Activated CD8-positive, alpha-beta memory T cell treated with anti-CD3 and anti-CD28 coated beads for 4 hours (primary cell): ENCODE measurements around the gene SDK2.

ENCODE experiments used
- DNase-seq, 2 donors: peaks; one replicate each; pipeline ENCODE4 v3.0.0-alpha.2; 2020; ENCODE audit warnings: low read depth in 2 of 2

The SDK2 gene

GRCh38 chr17:73650617-73651200 lies 6.5 kb upstream of the SDK2 start:
- no peak for DNase-seq

DNA sequence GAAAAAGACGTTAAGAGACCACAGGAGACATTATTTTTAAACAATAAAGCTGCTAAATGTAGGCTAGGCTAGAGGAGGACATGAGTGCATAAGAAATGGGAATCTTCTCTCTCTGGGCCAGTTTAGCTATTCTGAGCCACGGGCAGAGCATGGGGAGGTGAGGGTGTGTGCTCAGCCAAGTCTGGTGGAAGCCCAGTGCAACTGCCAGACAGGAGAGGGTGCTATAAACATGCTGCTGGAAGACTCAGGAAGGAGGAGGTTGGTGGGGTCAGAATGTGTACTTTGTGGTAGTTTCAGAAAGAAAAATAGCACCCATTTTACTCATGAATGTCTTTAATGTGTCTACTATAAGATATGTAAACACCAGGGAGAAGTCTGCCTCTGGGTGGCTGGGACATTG lies 5.9 kb upstream of the SDK2 start:
- no peak for DNase-seq

DNA sequence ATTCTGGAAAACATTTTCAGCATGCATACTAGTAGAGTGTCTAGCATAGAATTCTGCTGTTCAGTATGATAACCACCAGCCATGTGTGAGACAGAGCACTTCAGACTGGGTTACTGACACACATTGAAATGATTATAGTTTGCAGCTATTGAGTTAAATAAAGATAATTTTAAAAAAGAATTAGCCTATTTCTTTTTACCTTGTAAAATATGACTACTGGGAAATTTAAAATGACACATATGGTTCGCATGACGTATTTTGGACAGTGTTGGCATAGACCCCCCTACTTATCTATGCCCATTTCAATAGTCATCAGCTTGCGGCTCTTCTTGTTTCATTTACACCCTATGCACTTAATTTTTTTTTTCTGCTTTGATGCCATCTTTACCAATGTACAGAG lies 4.7 kb upstream of the SDK2 start:
- no peak for DNase-seq

- no peak for DNase-seq
Observed at GRCh38 chr17:73648543-73648820, 4.2 kb upstream of the SDK2 start.

DNA sequence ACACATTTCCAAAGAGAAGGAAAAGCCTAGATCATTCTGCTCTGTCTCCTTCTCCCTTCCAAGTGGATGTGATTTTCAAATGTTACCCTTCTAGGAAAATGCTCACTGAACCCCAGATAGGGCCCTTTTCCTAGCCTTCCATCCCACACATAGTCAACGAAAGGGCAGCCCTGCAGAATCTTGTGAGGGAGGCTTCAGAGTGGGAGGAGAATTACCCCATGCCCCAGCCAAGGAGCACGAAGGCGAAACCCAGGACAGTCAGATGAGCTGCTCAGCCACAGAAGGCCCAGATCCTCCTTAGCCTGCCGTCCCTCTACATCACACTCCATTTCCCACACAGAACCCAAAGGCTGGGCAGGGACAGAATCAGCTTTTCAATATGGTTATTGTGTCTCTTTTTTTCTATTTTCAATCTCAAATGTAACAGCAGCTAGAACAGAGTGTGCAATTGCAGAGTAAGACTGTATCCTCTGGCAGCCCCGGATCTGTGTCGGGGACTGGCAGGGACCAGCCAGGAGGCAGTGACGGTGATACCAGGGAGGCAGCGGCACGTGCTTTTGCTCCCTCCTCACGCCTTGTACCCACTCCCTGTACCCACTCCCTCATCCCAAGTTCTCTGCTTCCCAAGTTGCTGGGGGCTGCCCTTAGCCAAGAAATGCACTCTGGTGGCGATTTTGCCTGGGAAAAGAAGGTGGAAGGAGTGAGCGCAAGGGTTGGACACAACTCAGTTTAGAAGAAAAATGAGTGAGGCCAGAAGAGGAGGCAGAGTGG lies 3.7 kb upstream of the SDK2 start:
- DNase-seq = no peak

DNA sequence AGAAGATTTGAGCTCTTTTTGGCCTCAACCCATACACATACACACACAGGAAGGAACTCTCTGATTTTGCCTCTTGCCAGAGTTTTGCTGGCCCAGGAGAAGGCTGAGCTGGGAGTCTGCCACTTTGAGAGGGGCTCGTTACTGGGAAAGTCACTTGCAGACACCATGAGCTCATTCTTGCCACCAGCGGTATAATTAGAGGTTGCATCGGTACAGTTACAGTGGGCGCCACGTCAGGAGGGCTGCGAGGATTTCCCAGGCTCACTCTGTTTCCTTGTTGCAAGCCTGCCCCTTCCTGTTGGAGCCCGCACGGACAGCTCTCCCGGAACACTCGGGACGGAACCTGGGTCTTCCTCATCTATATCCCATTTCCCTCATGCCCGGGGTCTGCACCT lies 3.1 kb upstream of the SDK2 start:
- no peak for DNase-seq

- no peak for DNase-seq
Observed at GRCh38 chr17:73646409-73647300, 2.4 kb upstream of the SDK2 start.

GRCh38 chr17:73645050-73645871 lies 1.0 kb upstream of the SDK2 start:
- DNase-seq = peak in 1 of 2 donors; percentile 22

DNA sequence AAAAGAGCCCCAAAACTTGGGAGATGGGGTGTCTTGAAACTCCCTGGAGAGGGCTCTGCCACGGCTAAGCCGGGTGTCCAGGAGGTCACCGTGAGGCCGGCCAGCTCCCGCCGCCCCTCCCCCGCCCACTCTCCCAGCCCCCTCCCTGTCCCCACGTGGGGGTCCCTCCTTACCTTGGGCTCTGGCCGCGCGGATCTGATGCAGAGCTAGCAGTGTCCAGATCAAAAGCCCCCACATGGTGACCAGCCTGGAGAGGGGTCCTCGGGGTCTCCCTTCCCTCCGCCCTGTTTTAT lies 447 bp downstream of the SDK2 start:
- no peak for DNase-seq

GRCh38 chr17:73643001-73643851 lies 1.0 kb downstream of the SDK2 start:
- DNase-seq = no peak

GRCh38 chr17:73642659-73643000 lies 1.6 kb downstream of the SDK2 start:
- no peak for DNase-seq

GRCh38 chr17:73641826-73642600 lies 2.2 kb downstream of the SDK2 start:
- DNase-seq = no peak

GRCh38 chr17:73640691-73641090 lies 3.6 kb downstream of the SDK2 start:
- DNase-seq = no peak

DNA sequence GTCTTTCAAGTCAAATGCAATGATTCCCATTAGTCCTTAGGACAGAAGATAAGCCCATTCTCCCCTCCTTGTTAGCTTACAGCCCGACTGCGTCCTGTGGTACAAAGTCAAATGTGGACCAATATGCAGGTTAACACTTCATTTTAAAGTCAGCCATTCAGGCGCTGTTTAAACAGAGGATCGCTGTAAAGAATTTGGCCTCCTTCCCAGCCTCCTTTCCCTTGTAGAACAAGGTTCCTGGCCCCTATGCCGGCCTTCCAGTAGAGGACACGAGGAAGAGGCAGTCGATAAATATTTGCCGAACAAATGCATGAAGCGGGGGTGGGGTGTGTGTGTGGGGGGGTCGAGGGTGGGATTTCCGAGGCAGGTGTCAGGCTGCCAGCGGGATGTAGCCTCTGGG lies 4.3 kb downstream of the SDK2 start:
- DNase-seq = no peak

- DNase-seq = no peak
Observed at GRCh38 chr17:73639322-73639721, 4.9 kb downstream of the SDK2 start.

GRCh38 chr17:73638556-73638955 lies 5.7 kb downstream of the SDK2 start:
- DNase-seq = no peak

DNA sequence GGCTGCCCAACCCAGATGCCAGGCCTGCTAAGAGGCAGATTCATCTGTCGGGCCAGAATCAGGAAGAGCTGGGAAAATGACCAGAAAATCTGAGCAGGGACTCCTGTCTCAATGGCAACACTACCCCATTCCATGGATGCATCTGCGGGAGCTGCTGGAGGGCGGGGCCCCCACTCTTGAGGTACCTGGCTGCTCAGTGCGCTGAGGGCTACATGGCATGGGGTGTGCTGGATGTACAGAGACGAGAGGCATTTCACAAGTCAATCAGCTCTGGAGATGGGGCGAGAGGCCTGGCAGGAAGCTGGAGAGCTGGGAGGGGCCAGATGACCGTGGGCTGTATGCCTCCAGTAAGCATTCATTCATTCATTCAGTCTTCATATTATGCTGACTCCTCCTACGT lies 6.4 kb downstream of the SDK2 start:
- DNase-seq = no peak

DNA sequence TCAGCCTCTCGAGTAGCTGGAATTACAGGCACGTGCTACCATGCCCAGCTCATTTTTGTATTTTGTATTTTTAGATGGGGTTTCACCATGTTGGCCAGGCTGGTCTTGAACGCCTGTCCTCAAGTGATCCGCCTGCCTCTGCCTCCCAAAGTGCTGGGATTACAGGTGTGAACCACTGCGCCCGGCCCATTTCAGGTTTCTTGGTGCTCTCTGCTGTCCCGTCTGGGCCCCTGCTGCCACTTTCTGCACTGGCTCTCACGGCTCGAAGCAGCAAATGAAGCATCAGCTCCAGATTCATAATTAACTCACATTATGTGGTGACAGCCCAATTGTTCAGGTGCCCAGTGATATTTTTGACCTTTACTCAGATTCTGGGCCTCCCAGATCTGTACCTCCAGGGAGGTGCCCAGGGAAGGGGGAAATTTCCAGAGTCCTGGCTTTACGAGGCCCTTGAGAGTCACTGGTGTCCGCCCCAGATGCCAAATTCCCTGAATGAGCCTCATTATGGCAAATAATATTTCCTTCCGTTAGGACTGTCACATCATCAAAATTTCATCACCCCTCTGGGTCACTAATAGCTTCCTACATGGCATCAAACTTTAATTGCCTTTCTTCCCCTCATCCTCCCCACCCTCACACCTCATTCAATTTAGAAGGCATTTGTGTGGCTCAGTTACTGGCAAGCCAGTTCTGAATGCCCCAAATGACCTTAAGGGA lies 9.0 kb downstream of the SDK2 start:
- DNase-seq = no peak

DNA sequence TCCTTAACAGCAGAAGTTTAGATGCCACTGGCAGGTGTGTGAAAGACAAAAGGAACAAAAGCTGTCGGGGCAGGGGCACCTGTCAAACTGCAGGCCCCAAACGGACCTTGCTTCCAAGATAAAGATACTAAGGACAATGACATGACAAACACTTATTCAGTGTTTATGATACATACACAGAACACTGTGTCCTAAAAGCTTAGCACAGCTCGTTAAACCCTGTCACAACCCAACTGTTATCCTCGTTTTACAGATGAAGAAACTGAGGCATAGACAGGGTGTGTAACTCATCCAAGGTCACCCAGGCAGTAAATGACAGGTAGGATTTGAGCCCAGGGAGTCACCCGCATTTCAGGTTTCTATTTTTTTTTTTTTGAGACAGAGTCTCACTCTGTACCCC lies 9.6 kb downstream of the SDK2 start:
- no peak for DNase-seq

DNA sequence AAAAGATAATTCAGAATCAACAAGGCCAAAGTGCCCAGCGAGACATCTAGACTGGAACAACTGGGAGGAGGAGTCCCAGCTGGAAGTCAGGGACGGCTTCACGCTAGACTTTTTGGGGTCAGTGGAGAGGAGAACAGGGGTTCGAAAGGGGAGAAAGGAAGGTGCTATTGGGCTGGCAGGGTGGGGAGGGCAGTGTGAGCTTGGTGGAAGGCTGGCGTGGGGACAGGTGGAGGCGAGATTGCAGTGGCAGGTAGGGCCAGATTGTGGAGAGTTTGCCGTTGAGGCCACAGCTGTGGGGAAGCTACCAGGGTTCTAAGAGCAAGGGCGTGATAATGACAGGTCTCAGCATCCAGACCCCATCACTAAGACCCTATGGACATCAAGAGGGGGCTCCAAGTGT lies 10.5 kb downstream of the SDK2 start:
- DNase-seq = no peak
